ENCODE results near the gene MEGF9.

MEGF9 gene

GRCh38 chr9:120702075-120702474, 12.2 kb downstream of the MEGF9 start:
- no peak for DNase-seq (ENCODE audit: low read depth)

- no peak for DNase-seq (ENCODE audit: low read depth)
Observed at GRCh38 chr9:120701248-120701647, 13.0 kb downstream of the MEGF9 start.

GRCh38 chr9:120698766-120699165, 15.5 kb downstream of the MEGF9 start:
- DNase-seq (ENCODE audit: low read depth), result no peak

DNA sequence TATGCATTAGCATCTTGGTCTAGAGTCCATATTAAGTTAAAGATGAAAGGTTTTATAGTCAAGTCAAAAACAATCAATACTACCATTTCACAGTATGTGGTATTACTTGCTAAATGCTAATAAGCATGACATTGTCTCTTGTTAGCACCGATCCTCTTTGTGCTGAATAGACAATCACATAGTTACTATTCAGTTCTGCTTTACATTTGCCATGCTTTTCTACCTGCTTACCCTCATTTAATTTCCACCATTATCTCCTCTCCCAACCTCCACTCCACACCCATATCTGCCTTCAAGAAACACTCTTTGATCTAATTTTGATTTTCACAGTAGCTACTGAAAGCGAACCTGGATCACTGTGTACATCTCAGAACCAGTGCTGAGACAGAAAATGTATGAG, 16.8 kb downstream of the MEGF9 start:
- no peak for DNase-seq (ENCODE audit: low read depth)

DNA sequence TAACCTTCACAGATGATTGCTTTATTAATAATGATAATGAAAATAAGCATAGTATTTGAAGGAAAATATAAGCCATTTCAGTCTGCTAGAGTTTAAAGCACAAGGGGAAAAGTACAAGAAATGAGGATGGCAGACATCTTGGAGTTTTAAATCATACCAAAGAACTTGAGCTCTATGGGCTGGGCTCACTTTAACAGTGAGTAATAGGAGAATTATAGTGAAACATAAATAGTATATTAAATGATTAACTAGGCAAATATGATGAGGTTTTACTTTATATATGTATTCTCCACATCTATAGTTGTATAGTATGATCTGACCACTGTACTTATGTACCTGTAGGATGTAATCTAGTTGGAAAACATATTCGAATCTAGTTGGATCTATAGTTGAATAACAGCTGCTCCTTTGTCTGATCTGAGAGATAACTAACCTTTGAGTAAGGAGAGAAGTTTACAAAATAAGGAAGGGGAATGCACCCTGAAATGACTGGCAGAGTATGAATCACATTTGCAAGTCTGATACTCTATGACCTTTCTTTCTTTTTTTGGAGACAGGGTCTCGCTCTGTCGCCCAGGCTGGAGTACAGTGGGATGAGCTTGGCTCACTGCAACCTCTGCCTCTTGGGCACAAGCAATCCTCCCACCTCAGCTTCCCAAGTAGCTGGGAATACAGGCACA, 17.6 kb downstream of the MEGF9 start:
- no peak for DNase-seq (ENCODE audit: low read depth)

DNA sequence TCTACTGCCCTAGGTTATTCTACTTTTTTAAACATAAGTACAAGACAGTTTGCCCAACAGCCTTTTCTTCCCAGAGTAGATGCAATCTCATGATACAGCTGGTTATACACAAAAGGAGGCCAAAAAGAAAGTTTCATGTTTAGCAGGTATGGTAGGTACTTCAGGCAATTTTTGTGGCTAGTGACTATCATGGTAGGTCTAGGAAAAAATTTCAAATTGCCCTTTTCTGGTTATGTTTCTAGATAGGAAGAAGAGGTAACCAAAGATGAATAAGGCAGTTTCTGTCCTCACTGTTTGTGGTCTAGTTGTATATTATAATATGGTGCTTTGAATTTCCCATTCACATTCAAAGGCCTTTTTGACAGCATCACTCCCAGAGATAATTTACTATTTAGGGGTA, 19.7 kb downstream of the MEGF9 start:
- no peak for DNase-seq (ENCODE audit: low read depth)

DNA sequence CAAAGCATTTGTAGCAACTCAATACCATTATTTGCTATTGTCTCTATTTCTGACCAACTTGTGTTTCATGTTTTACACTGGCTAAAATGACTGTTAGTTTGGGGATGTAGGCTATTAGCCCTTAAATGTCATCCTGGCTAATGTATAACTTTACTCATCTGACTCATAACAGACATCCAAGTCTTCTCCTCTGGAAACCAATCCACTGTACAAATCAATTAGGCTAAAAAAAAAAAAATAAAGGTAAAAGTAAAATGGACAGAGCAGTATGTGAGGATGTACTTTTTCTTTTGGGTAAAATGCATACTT, 20.6 kb downstream of the MEGF9 start:
- DNase-seq (ENCODE audit: low read depth), result no peak

DNA sequence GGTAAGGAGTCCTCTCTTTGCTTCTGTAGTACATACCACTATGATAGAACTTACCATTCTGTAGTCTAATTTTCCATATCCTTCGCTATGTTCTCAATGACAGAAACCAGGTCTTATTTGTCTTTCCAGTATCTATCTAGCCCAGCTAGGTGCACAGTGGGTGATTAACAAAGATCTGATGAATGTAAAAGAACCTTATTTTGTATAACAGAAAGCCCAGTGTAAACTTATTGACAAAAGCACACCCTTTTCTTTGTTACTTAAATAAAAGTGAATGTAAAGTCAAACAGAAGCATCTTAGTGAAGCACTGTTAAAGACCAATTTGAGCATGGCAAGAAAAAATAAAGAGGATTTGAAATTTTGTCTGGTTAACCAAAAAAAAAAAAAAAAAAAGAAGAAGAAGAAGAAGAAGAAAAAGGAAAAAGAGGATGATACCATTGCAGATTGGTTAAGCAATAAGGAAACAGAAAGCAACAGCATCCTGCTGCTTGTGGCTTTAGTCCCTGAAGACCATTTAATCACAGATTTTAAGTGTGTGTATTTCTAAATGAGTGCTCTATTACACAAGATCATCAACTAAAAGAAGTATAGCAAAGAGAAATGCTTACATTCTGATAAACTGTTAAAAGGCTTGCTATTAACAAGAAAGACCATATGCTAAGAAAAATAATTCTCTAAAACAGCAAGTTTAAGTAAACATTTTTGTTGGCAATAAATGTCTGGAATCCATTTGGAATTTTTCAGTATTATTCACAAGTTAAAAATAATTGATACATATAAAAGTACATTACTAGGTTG, 21.2 kb downstream of the MEGF9 start:
- no peak for DNase-seq (ENCODE audit: low read depth)

- DNase-seq (ENCODE audit: low read depth), result no peak
Observed at GRCh38 chr9:120690372-120690771, 23.9 kb downstream of the MEGF9 start.

DNA sequence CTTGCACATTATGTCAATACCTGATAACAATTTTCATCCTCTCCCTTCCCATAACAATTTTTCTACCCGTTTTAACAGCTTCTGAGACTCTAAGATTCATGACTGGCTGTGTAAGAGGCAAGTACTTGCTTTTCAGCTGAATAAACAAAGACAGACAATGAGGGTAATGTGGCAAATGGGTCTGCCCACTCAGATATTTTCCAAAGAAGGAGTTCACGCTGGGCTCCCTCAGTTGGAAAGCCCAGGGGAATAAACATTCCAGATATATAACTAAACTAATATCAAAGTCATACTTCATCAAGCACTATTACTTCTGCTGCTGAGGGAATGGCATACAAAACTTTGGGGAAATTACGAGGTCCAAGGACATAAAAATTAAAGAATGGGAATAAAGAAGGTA, 24.4 kb downstream of the MEGF9 start:
- no peak for DNase-seq (ENCODE audit: low read depth)

GRCh38 chr9:120688758-120689157, 25.5 kb downstream of the MEGF9 start:
- DNase-seq (ENCODE audit: low read depth), result no peak

GRCh38 chr9:120683150-120683549, 31.1 kb downstream of the MEGF9 start:
- DNase-seq (ENCODE audit: low read depth), result no peak

DNA sequence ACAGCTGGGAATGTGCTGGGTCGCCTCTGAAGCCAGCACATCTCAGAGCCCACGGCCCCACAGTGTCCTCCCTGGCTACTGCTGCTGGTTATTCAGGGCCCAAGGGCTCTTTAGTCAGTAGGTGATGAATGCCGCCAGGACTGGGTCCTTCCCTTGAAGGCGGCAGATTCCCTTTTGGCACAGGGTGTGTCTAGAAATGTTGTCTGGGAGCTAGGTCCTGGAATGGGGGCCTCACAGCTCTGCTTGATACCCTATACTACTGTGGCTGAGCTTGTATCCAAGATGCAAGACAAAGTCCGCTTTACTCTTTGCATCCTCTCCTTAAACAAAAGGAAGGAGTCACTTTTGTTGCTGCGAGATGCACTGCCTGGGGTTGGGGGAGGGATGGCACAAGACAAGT, 33.1 kb downstream of the MEGF9 start:
- no peak for DNase-seq (ENCODE audit: low read depth)

- DNase-seq (ENCODE audit: low read depth), result no peak
Observed at GRCh38 chr9:120680579-120680978, 33.7 kb downstream of the MEGF9 start.

GRCh38 chr9:120680161-120680560, 34.1 kb downstream of the MEGF9 start:
- DNase-seq (ENCODE audit: low read depth), result no peak

- DNase-seq (ENCODE audit: low read depth), result no peak
Observed at GRCh38 chr9:120677965-120678364, 36.3 kb downstream of the MEGF9 start.

GRCh38 chr9:120676767-120677402, 37.4 kb downstream of the MEGF9 start:
- DNase-seq (ENCODE audit: low read depth), result no peak

GRCh38 chr9:120668399-120668798, 45.9 kb downstream of the MEGF9 start:
- no peak for DNase-seq (ENCODE audit: low read depth)

- DNase-seq (ENCODE audit: low read depth), result no peak
Observed at GRCh38 chr9:120663950-120664349, 50.3 kb downstream of the MEGF9 start.

GRCh38 chr9:120663380-120663779, 50.9 kb downstream of the MEGF9 start:
- no peak for DNase-seq (ENCODE audit: low read depth)

DNA sequence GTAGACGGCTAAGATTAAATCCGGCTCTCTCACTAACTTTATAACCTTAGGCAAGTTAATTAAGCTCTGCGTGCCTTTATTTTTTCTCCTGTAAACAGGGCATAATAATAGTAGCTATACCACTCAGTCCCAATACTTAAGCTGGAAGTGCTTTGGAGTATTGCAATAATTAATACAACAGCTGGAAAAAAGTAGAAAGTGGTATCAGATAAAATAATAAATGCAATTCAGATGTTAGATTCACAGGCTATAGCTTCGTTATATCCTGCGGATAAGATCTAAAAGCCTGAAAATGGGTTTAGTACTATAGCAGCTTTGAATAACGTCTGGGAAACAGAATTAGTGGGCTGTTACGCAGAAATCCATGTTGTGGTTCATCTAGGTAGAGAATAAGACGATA, 51.8 kb downstream of the MEGF9 start:
- no peak for DNase-seq (ENCODE audit: low read depth)

- no peak for DNase-seq (ENCODE audit: low read depth)
Observed at GRCh38 chr9:120659676-120660075, 54.6 kb downstream of the MEGF9 start.

DNA sequence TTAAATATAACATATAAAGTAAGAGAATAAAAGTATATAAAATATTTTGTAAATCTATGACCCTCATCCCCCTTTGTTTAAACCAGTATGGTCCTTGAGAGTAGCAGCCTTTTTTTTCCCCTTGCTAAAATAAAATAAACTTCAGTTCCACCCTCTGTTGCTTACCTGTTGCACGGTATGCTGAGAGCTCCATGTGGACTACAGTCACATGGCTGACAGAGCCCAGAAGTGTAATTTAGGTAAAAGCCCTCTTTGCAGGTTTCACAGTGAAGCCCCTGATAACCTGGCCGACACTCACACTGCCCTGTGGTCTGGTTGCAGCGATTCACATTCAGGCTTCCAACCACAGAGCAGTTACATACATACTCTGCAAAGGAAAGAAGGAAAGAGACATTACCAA, 55.1 kb downstream of the MEGF9 start:
- no peak for DNase-seq (ENCODE audit: low read depth)

All from stimulated activated CD8-positive, alpha-beta memory T cell treated with anti-CD3 and anti-CD28 coated beads, Interleukin-7, amount 100 ng/mL, for 24 hours (primary cell).